Neural progenitor cell (in vitro differentiated cells): ENCODE results near the gene LSM2. TPM values are rescaled to one million over a fixed set of nuclear protein-coding genes. Genes with fewer than 3 reads are reported as not detected.
"Not testable (repeated sequence)": the region's sequence is repeated elsewhere in the genome, so short reads cannot be mapped to it uniquely, and the experiment has no call there.

Experiments used
- DNase-seq: peaks from one replicate; pipeline ENCODE4 v3.0.0-alpha.2; 2016; ENCODE audit warnings: low spot score
- H2AFZ ChIP-seq: fragments of 200-600 bp; sonication (generic); replicated peaks from 2 replicates; pipeline ENCODE4 v1.6.1; 2016; ENCODE audit warnings: antibody characterized with exemption
- H3F3A ChIP-seq: fragments of 200-600 bp; sonication (generic); 2 replicates; pipeline ENCODE4 v1.6.1; 2016; ENCODE audit warnings: antibody characterized with exemption, low read depth
- H3K27ac ChIP-seq: fragments of 200-600 bp; sonication (generic); 2 replicates; pipeline ENCODE4 v1.5.1; 2016; ENCODE audit warnings: mild to moderate bottlenecking
- H3K27me3 ChIP-seq: fragments of 200-600 bp; sonication (generic); 2 replicates; pipeline ENCODE4 v1.6.1; 2016; ENCODE audit warnings: mild to moderate bottlenecking, moderate library complexity
- H3K36me3 ChIP-seq: fragments of 200-600 bp; sonication (generic); 2 replicates; pipeline ENCODE4 v1.5.1; 2016
- H3K4me1 ChIP-seq: fragments of 200-600 bp; sonication (generic); 2 replicates; pipeline ENCODE4 v1.6.1; 2016; ENCODE audit warnings: mixed run types
- H3K4me2 ChIP-seq: fragments of 200-600 bp; sonication (generic); 2 replicates; pipeline ENCODE4 v1.6.1; 2016
- H3K4me3 ChIP-seq: fragments of 200-600 bp; sonication (generic); 2 replicates; pipeline ENCODE4 v1.5.1; 2016
- H3K79me2 ChIP-seq: fragments of 200-600 bp; sonication (generic); 2 replicates; pipeline ENCODE4 v1.6.1; 2016; ENCODE audit warnings: low read depth
- H3K9ac ChIP-seq: fragments of 200-600 bp; sonication (generic); 2 replicates; pipeline ENCODE4 v1.6.1; 2016
- H3K9me3 ChIP-seq: fragments of 200-600 bp; sonication (generic); 2 replicates; pipeline ENCODE4 v1.5.1; 2016; ENCODE audit warnings: low read depth
- H4K20me1 ChIP-seq: fragments of 200-600 bp; sonication (generic); 2 replicates; pipeline ENCODE4 v1.6.1; 2016; ENCODE audit warnings: low read depth
- H3K27ac Mint-ChIP-seq: 3 replicates; pipeline ENCODE4 v1.8.0; 2021; ENCODE audit warnings: mixed read lengths
- H3K27me3 Mint-ChIP-seq: 2 replicates; pipeline ENCODE4 v1.8.0; 2022; ENCODE audit warnings: low read depth, mild to moderate bottlenecking, inconsistent platforms, moderate library complexity, mixed read lengths; ENCODE audit not compliant: insufficient read depth
- H3K36me3 Mint-ChIP-seq: 3 replicates; pipeline ENCODE4 v1.8.0; 2021; ENCODE audit warnings: mixed read lengths
- H3K4me1 Mint-ChIP-seq: 3 replicates; pipeline ENCODE4 v1.8.0; 2021; ENCODE audit warnings: mixed read lengths
- H3K4me3 Mint-ChIP-seq: 3 replicates; pipeline ENCODE4 v1.8.0; 2021; ENCODE audit warnings: mild to moderate bottlenecking, moderate library complexity, mixed read lengths
- H3K9me3 Mint-ChIP-seq: 3 replicates; pipeline ENCODE4 v1.8.0; 2020; ENCODE audit warnings: mixed read lengths
- CTCF ChIP-seq: fragments of 200-600 bp; sonication (generic); IDR thresholded peaks from 2 replicates; pipeline ENCODE4 v1.5.1; 2017; ENCODE audit warnings: antibody characterized with exemption, mild to moderate bottlenecking
- EZH2 ChIP-seq: fragments of 200-600 bp; sonication (generic); IDR thresholded peaks from 2 replicates; pipeline ENCODE4 v1.6.1; 2017; ENCODE audit warnings: antibody characterized with exemption, mild to moderate bottlenecking, moderate library complexity
- EZH2phosphoT487 ChIP-seq: fragments of 200-600 bp; sonication (generic); IDR thresholded peaks from 2 replicates; pipeline ENCODE4 v1.6.1; 2017; ENCODE audit warnings: antibody characterized with exemption
- total RNA-seq: library from RNA; depleted of rRNA; stranded (reverse); fragments of >200 nt; gene quantifications from 2 replicates; pipeline ENCODE4 v1.2.3, GENCODE V29; 2015; ENCODE audit warnings: low replicate concordance

The LSM2 gene
- total RNA-seq, result 105 and 125 TPM in 2 replicates

GRCh38 chr6:31806470-31807272 is at the start of gene LSM2:
LSM2 (minus strand) TSS chr6:31806966; CDS start chr6:31806757, 209 bp downstream.
- peak within 1 kb of the TSS; percentile 79 for H3K9ac ChIP-seq
- peak within 1 kb of the TSS; percentile 89 for H3K4me3 ChIP-seq
- Mint-ChIP-seq H3K9me3 (no peaks in the 10 kb centered on the region), H3K27ac (peak within 1 kb of the TSS; percentile 36), H3K27me3 (peaks cover 4% of the 10 kb centered on the region), H3K36me3 (peaks cover 2% of the 10 kb centered on the region), H3K4me1 (peaks cover 7% of the 10 kb centered on the region), H3K4me3 (peak within 1 kb of the TSS; percentile 93)
- H3K4me2 ChIP-seq, result peak within 1 kb of the TSS; percentile 97
- peak; percentile 99 for DNase-seq
- H3K27ac ChIP-seq, result peak within 1 kb of the TSS; percentile 89
- TF ChIP-seq EZH2, result no peak
- peak; percentile 54 for TF ChIP-seq CTCF
- no peaks in the 10 kb centered on the region for H3K36me3 ChIP-seq
- peak within 1 kb of the TSS; percentile 79 for H2AFZ ChIP-seq
- H3K9me3 ChIP-seq, result no peaks in the 10 kb centered on the region
- no peaks in the 10 kb centered on the region for H4K20me1 ChIP-seq
- peaks cover 50% of the 10 kb centered on the region for H3K79me2 ChIP-seq
- peaks cover 24% of the 10 kb centered on the region for H3F3A ChIP-seq
- H3K27me3 ChIP-seq, result no peaks in the 10 kb centered on the region
- H3K4me1 ChIP-seq, result peaks cover 13% of the 10 kb centered on the region

- H3K27me3 Mint-ChIP-seq, H3K27ac Mint-ChIP-seq, H3K4me3 ChIP-seq, H3K9ac ChIP-seq, DNase-seq, H3K4me1 ChIP-seq, H3K27me3 ChIP-seq, H3K36me3 ChIP-seq, H3K4me2 ChIP-seq, H3K4me3 Mint-ChIP-seq, H4K20me1 ChIP-seq, H3K4me1 Mint-ChIP-seq, H3F3A ChIP-seq, H3K9me3 ChIP-seq, H3K27ac ChIP-seq, H2AFZ ChIP-seq, H3K79me2 ChIP-seq: not testable (repeated sequence)
- Mint-ChIP-seq H3K9me3 (peaks cover 10% of the 10 kb centered on the region), H3K36me3 (peaks cover 12% of the 10 kb centered on the region)
Observed at GRCh38 chr6:31851980-31852718, 45.4 kb upstream of the LSM2 start.

GRCh38 chr6:31851485-31851832 is 44.7 kb upstream of the LSM2 start:
- Histone ChIP-seq H2AFZ (no peak overlapping the region), H3K27ac (no peak overlapping the region), H3F3A (peaks cover 5% of the 10 kb centered on the region), H3K79me2 (no peaks in the 10 kb centered on the region), H3K9ac (no peak overlapping the region), H3K27me3 (no peaks in the 10 kb centered on the region), H3K4me3 (no peak overlapping the region), H3K4me1 (no peaks in the 10 kb centered on the region), H3K4me2 (no peak overlapping the region), H3K9me3 (no peaks in the 10 kb centered on the region), H4K20me1 (no peaks in the 10 kb centered on the region), H3K36me3 (no peaks in the 10 kb centered on the region)
- peaks cover 10% of the 10 kb centered on the region for H3K9me3 Mint-ChIP-seq
- TF ChIP-seq EZH2phosphoT487 (no peak), CTCF (no peak), EZH2 (no peak)
- H3K27me3 Mint-ChIP-seq, result no peaks in the 10 kb centered on the region
- peak overlapping the region; percentile 54 for H3K27ac Mint-ChIP-seq
- H3K36me3 Mint-ChIP-seq, result peaks cover 10% of the 10 kb centered on the region
- DNase-seq, result no peak
- H3K4me1 Mint-ChIP-seq, result peaks cover 2% of the 10 kb centered on the region
- no peak overlapping the region for H3K4me3 Mint-ChIP-seq
